ENCODE measurements around the gene BET1L.

The BET1L gene

GRCh38 chr11:209275-210121, 2.3 kb upstream of the BET1L start:
- DNase-seq (ENCODE audit: low read depth): no peak

- no peak for DNase-seq (ENCODE audit: low read depth)
Measured at GRCh38 chr11:208917-209260, 1.7 kb upstream of the BET1L start.

DNA sequence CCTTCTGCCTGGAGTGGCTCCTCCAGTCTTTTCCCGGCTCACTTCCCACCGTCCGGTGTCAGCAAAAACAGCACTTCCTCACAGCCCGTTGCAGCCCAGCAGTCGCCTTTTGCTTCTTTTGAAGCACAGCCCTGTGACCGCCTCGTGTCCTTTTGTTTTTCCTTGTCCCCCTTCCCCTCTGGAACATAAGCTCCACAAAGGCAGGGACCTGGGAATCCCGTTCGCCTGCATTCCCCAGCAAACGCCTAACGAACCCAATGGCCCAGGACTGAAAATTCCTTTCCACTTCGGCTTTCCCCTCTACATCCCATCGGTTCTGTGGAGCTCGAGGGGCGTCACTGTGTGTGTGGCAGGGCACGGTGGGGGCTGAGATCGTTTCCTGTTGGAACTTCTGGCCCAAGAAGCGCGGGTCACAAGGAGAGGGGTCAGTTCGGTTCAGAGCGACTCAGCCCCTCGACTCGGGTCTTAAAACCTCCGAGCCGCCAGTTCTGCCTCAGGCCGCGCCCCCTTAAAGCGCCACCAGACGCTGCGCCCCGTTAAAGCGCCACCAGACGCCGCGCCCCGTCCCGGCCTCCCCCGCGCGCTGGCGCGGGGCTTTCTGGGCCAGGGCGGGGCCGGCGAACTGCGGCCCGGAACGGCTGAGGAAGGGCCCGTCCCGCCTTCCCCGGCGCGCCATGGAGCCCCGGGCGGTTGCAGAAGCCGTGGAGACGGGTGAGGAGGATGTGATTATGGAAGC, 1.1 kb upstream of the BET1L start:
- peak; percentile 70 for DNase-seq (ENCODE audit: low read depth)

GRCh38 chr11:207863-208180, 623 bp upstream of the BET1L start:
- DNase-seq (ENCODE audit: low read depth): no peak

DNA sequence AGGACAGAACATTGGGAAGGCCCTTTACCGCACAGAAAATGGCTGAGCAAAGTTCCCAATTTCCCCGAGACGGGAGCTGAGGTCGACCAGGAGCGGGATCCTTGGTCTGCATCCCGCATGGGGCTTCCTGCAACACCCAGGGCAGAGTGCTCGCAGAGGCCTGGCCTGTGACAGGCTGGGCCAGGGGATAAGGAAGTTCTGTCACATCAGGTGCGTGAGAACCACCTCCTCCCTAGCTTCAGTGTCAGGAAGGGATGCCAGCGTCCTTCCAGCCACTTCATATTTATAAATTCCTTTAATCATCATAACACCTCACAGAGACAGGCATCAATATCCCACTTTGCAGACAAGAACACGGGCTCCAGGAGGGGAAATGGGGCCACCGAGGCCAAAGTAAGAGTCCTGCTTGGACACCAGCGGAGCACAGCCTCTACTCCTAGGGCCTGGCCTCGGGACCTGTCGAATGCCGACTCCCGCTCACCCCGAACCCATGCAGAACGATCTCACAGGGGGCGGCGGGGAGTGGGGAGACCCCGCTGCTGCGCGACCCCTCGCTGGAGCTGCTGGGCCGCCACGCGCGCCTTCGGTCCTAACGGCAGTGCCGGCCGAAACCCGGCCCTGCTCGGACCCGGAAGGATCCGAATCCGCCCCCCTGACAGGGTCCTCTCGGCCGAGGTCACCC, 532 bp downstream of the BET1L start:
- DNase-seq (ENCODE audit: low read depth): no peak

GRCh38 chr11:206002-206384, 1.2 kb downstream of the BET1L start:
- no peak for DNase-seq (ENCODE audit: low read depth)

DNA sequence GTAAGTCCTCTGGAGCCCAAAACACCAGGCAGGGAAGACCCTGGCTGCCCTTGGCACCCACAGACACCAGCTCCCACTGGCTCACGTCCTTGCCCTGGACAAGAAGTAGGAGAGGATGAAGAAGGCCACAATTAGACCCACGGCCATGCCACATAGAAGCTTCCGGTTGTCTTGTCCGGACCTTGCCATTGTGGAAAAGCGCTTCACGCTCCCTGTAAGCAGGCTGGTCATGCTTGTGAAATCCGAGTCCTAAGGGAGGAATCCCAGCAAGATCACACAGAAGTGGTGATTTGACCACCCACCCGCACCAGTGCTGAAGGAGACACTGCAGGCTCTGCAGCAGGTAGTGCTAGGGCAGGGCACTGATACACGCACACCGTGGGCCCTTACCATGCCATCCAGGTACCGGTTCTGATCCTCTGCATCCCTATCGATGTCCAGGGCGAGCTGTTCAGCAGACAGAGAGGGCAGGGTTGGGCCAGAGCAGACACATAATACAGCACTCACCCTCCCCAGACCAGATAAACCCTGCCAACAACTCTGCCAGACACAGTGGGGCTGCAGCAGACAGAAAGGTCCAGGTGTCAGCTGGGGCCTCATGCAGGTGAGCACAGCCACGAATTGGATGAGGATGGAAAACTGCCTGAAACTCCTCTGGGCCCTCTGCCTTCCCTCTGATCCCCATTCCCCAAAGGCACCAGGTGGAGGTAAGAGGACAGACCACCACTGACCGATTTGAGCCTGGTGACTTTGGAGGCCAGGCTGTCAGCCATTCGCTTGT, 1.8 kb downstream of the BET1L start:
- DNase-seq (ENCODE audit: low read depth): no peak

- DNase-seq (ENCODE audit: low read depth): no peak
Measured at GRCh38 chr11:204587-205109, 2.6 kb downstream of the BET1L start.

GRCh38 chr11:203945-204586, 3.1 kb downstream of the BET1L start:
- no peak for DNase-seq (ENCODE audit: low read depth)

DNA sequence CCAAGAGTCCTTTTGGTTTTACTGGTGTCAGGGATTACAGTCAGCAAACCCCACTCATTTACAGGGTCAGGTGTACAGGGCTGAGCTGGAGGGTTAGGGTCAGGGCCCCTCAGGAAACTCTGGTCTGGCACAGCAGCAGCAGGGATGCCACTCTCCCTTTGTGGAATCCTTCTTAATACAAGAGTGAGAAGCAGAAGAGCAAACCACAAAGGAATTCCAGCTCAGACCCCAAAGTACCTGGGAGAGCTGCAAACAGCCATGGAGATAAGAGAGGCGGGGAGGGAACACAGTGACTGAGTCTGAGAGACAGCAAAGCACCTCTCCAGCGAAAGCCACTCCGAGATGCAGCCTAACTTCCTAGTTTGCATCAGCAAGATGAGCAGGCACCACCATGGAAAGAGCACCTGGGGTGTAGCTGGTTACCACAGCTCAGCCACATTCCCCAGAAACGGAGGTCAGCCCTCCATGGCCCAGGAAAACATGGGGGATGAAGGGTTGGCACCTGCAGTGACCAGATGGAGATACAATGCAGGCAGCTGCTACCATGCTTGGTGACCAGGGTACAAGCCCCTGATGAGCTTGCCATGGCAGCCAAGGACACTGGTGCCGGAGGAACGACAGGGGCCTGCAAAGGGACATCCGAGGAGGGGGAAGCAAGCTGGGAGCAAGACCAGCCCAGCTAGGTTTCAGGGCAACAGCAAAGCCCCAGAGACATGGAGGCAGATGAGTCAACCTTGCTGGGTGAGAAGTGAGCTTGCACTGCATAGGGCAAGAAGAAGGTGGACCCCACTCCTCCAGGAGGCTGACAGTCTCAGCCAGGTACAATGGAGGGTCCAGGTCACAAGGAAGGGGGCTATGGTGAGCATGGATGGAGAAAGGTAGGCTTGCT, 3.9 kb downstream of the BET1L start:
- DNase-seq (ENCODE audit: low read depth): no peak

GRCh38 chr11:202490-202889, 4.7 kb downstream of the BET1L start:
- no peak for DNase-seq (ENCODE audit: low read depth)

- DNase-seq (ENCODE audit: low read depth): no peak
Measured at GRCh38 chr11:201966-202365, 5.2 kb downstream of the BET1L start.

DNA sequence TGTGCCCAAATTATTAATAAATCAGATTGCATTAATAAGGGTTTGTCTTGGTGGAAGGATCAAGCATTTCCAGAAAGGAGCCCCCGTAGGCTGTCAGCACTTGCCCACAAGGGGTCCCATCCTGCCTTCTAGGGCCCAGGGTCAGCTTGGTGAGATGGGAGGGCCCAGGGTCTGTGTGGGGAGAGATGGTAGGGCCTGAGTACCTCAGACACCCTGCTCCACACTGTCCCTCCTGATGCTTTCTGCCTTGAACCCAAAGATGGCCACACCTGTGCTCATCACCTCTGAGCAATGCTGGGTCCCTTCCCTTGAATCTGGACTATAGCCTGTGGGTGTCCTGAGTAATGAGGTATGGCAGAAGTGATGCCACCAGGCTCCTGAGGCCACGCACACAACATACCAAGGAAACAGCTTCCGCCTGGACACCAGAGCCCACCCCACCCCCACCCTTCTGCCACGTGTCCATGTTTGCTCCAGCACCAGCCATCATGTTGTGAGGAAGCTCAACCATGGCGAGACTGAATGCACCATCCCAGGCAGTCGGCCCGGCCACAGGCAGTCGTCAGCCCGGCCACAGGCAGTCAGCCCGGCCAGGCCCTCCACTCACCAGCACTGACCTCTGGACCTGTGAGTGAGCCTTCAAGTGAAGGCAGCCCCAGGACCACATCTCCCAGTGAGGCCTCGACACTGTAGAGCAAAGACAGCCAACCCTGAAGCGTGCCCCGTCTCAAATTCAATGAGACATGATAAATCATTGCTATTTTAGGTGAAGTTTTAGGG, 6.8 kb downstream of the BET1L start:
- DNase-seq (ENCODE audit: low read depth): no peak

GRCh38 chr11:199782-200181, 7.4 kb downstream of the BET1L start:
- DNase-seq (ENCODE audit: low read depth): no peak

DNA sequence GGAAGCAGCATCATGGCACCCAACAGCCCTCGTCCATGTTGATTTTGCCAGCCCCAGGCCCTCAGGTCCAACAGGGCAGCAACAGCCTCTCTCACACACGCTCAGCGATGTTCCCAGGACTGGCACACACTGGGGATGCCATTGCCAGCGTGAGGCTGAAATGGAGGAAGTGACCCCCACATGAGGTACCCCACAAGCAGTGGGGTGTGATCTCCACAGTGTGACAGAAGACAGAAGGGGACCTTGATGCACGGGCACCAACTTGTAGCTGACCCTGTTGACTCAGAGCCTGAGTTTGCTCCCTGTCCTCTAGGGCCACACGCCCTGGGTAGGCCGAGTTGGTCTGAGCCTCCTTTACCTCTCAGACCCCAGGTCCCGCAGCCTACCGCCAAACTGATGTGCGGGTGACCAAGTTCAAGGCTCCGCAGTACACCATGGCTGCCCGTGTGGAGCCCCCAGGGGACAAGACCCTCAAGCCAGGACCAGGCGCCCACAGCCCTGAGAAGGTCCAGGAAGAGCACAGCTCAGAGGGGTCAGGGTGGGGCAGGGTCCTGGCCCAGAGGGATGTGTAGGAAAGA, 8.1 kb downstream of the BET1L start:
- DNase-seq (ENCODE audit: low read depth): no peak

DNA sequence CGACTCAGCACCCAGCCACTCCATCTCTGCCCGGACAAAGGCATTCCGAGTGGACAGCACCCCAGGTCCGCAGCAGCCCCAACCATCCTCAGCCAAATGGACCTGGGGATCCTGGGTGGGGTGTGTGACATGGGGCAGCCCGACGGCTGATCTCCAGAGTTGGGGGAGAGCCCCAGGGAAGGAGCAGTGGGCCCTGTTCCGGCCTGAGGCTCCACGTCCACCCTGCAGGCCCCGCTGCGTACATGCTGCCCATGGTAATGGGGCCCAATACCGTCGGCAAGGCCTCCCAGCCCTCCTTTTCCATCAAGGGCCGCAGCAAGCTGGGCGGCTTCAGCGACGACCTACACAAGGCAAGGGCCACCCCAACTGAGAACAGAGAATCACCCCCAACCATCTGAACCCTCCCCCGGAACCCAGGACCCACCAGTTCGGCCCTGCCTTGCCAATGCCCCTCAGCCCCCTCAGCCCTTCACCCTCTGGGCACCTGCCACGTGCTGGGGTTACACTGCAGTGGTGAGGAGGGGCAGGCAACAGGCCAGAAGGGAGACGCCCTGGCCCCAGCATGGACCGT, 8.9 kb downstream of the BET1L start:
- no peak for DNase-seq (ENCODE audit: low read depth)

DNA sequence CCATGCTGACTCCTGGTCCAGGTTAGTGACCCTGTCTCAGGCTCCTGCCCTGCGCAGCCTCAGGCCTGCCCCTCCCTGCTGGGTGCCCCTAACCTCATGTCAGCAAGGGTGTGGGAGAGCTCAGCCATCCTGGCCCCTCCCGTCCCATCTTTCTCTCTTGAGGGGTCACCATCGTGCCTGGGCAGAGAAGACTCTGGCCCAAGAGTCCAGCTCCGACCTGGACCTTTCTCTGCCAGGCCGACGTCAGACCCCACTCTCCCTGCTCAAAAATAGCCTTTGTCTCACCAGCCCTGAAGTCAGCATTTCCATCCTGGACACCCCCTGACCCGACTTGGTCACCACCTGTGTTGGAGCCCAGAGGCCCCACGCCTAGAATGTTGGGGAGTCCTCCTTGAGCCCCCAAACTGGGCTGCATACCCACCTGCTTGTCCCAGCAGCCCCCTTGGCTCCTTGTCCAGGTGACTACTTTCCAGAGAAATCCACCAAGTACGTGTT, 9.4 kb downstream of the BET1L start:
- DNase-seq (ENCODE audit: low read depth): no peak

GRCh38 chr11:196786-197731, 10.1 kb downstream of the BET1L start:
- DNase-seq (ENCODE audit: low read depth): no peak
